GM19023 (cell line): Measurements from ENCODE around the gene ZNF225.
"Not testable (repeated sequence)": the region's sequence is repeated elsewhere in the genome, so short reads cannot be mapped to it uniquely, and the experiment has no call there.

Source experiments
- ATAC-seq: cut with Tn5 transposase; IDR thresholded peaks from one replicate; pipeline ENCODE4 v1.9.1; 2021; ENCODE audit warnings: mild to moderate bottlenecking, moderate library complexity; ENCODE audit not compliant: unreplicated experiment

Gene ZNF225

GRCh38 chr19:44156475-44156874 is 43.3 kb downstream of the ZNF225 start:
- no peak for ATAC-seq

- ATAC-seq: no peak
Observed at GRCh38 chr19:44163789-44164188, 50.6 kb downstream of the ZNF225 start.

GRCh38 chr19:44164327-44164672 is 51.1 kb downstream of the ZNF225 start:
- peak; percentile 6 for ATAC-seq

- ATAC-seq: peak; percentile 77
Observed at GRCh38 chr19:44164673-44165512, 51.7 kb downstream of the ZNF225 start, which contains the start of gene ZNF226. TSS of gene ZNF226 (plus strand) at chr19:44165100. CDS start at chr19:44170081, 4,981 bp downstream.

GRCh38 chr19:44170660-44171059 is 57.5 kb downstream of the ZNF225 start:
- ATAC-seq: not testable (repeated sequence)

- ATAC-seq: no peak
Observed at GRCh38 chr19:44176590-44176989, 63.4 kb downstream of the ZNF225 start.

- ATAC-seq: no peak
Observed at GRCh38 chr19:44180968-44181367, 67.8 kb downstream of the ZNF225 start.

GRCh38 chr19:44182145-44182544 is 68.9 kb downstream of the ZNF225 start:
- ATAC-seq: no peak
